Panc1 (cell line): Measurements from ENCODE around the gene OLFML2A. TPM values are rescaled to one million over a fixed set of nuclear protein-coding genes. Genes with fewer than 3 reads are reported as not detected.

ENCODE experiments used
- ATAC-seq: fragments of 200-7000 bp; cut with Tn5 transposase; 2 replicates; pipeline ENCODE4 v1.9.1; 2020; ENCODE audit warnings: mild to moderate bottlenecking, moderate library complexity
- BruUV-seq: library from RNA; stranded (reverse); fragments of 400-500 nt; replicated peaks from 2 replicates; lab custom pipeline; 2021; lab: Mats Ljungman, UMichigan
- CTCF ChIA-PET: fragments of 300-600 bp; sonication (Branson Sonifier 250); formaldehyde crosslinking; loops from one replicate; lab custom pipeline; 2022; ENCODE audit warnings: antibody characterized with exemption; lab: Charles Lee
- POLR2A ChIA-PET: fragments of 300-600 bp; sonication (Branson Sonifier 250); formaldehyde crosslinking; loops from one replicate; lab custom pipeline; 2022; ENCODE audit warnings: antibody characterized with exemption; lab: Charles Lee
- DNase-seq: peaks from one replicate; pipeline ENCODE4 v3.0.0-alpha.2; 2010; ENCODE audit warnings: low read depth, low spot score
- H3K27ac ChIP-seq: 2 replicates; pipeline ENCODE4 v1.5.1; 2011; ENCODE audit warnings: mild to moderate bottlenecking, low read length, inconsistent platforms
- H3K27me3 ChIP-seq: fragments of 200-500 bp; sonication (Bioruptor generic); 2 replicates; pipeline ENCODE4 v1.6.0; 2014; ENCODE audit warnings: low read length, inconsistent platforms; ENCODE audit not compliant: control insufficient read depth, insufficient read depth
- H3K36me3 ChIP-seq: fragments of 200-500 bp; sonication (Bioruptor generic); 2 replicates; pipeline ENCODE4 v1.5.1; 2014; ENCODE audit warnings: inconsistent platforms, mild to moderate bottlenecking, low read length, moderate library complexity; ENCODE audit not compliant: control insufficient read depth, insufficient read depth
- H3K4me1 ChIP-seq: 2 replicates; pipeline ENCODE4 v1.5.1; 2011; ENCODE audit warnings: inconsistent platforms, mild to moderate bottlenecking, low read length, moderate library complexity; ENCODE audit not compliant: control insufficient read depth, insufficient read depth
- H3K4me3 ChIP-seq, 2 experiments: 2 replicates each; pipeline ENCODE4 v1.5.1; 2011 to 2012; ENCODE audit warnings: low read depth in 2 of 2, low read length in 2 of 2, mild to moderate bottlenecking in 2 of 2, inconsistent platforms in 1 of 2, moderate library complexity in 1 of 2
- H3K9me3 ChIP-seq: fragments of 200-500 bp; sonication (Bioruptor generic); 2 replicates; pipeline ENCODE4 v1.5.1; 2014; ENCODE audit warnings: low read depth, mild to moderate bottlenecking, inconsistent platforms, low read length, moderate library complexity; ENCODE audit not compliant: control insufficient read depth, insufficient read depth
- POLR2AphosphoS5 ChIP-seq: IDR thresholded peaks from 2 replicates; pipeline ENCODE4 v1.6.1; 2012; ENCODE audit warnings: mild to moderate bottlenecking, low read depth, low read length, moderate library complexity
- SIN3A ChIP-seq: IDR thresholded peaks from 2 replicates; pipeline ENCODE4 v1.6.1; 2012; ENCODE audit warnings: low read depth, mild to moderate bottlenecking, low read length, moderate library complexity, borderline replicate concordance; ENCODE audit not compliant: insufficient read depth
- TCF7L2 ChIP-seq: IDR thresholded peaks from 2 replicates; pipeline ENCODE4 v1.6.1; 2011; ENCODE audit warnings: mild to moderate bottlenecking, low read depth, low read length, inconsistent platforms
- in situ Hi-C: cut with HindIII; loops from 2 replicates; pipeline ENCODE4 v1.10.0; 2016; ENCODE audit warnings: low sequenced_read_pairs, low pct_unique_long_range_greater_than_20kb
- intact Hi-C: fragments of 100-400 bp; cut with micrococcal nuclease; formaldehyde crosslinking; loops from one replicate; pipeline ENCODE4 v1.10.0; 2022; ENCODE audit not compliant: unreplicated experiment
- total RNA-seq: library from RNA; stranded (reverse); gene quantifications from one replicate; pipeline ENCODE4 v1.2.1, GENCODE V29; 2021; ENCODE audit not compliant: unreplicated experiment
- TF ChIP-seq, protein P1 (sequence below): fragments of 450-650 bp; IDR thresholded peaks from 2 replicates; pipeline ENCODE4 v1.5.1; 2017; ENCODE audit warnings: mild to moderate bottlenecking
- TF ChIP-seq, protein P2 (sequence below), 2 experiments: IDR thresholded peaks; 2 replicates each; pipeline ENCODE4 v1.6.1; 2011 to 2012; ENCODE audit warnings: low read depth in 2 of 2, control low read depth in 1 of 2, low read length in 1 of 2, mild to moderate bottlenecking in 1 of 2, moderate library complexity in 1 of 2; ENCODE audit not compliant: insufficient read depth in 1 of 2

OLFML2A gene
- total RNA-seq, 1 experiment from 2014 or later = 44.5 TPM

DNA sequence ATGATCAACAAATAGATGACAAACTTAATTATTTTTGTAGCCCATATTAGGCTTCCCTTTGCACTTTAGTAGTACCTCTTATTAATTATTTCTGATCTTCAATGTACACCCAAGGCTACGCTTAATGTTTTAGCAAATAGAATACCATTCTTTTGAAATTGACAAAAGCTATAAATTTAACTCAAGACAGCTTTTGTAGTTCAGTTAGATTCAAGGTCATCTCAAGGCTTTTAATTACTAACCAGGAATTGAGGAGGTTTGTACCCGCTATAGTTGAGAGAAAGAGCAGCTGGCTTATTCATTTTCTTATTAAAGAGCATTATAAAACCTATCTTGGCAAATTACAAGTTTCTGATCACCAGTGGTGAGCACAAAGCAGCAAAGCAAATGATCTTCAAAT lies 20.9 kb upstream of the OLFML2A start:
- ATAC-seq (no peak), DNase-seq (no peak)
- CTCF ChIA-PET = interaction anchor here (0.6 kb wide), 1 partner anchor 219 kb away, joined by 3 read pairs; no protein-coding TSS in a partner anchor
- Histone ChIP-seq H3K9me3 (no peaks in the 10 kb centered on the region), H3K4me1 (peaks cover 63% of the 10 kb centered on the region), H3K27me3 (no peaks in the 10 kb centered on the region), H3K4me3 (no peak overlapping the region), H3K27ac (no peak overlapping the region), H3K36me3 (no peaks in the 10 kb centered on the region)
- intact Hi-C loops = no loop called here
- POLR2A ChIA-PET = no interaction called here
- BruUV-seq = no TSS peak
- TF ChIP-seq, protein P1, sequence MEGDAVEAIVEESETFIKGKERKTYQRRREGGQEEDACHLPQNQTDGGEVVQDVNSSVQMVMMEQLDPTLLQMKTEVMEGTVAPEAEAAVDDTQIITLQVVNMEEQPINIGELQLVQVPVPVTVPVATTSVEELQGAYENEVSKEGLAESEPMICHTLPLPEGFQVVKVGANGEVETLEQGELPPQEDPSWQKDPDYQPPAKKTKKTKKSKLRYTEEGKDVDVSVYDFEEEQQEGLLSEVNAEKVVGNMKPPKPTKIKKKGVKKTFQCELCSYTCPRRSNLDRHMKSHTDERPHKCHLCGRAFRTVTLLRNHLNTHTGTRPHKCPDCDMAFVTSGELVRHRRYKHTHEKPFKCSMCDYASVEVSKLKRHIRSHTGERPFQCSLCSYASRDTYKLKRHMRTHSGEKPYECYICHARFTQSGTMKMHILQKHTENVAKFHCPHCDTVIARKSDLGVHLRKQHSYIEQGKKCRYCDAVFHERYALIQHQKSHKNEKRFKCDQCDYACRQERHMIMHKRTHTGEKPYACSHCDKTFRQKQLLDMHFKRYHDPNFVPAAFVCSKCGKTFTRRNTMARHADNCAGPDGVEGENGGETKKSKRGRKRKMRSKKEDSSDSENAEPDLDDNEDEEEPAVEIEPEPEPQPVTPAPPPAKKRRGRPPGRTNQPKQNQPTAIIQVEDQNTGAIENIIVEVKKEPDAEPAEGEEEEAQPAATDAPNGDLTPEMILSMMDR = no peak
- no peak for TF ChIP-seq TCF7L2
- TF ChIP-seq SIN3A = no peak
- no peak for TF ChIP-seq POLR2AphosphoS5
- TF ChIP-seq, protein P2, sequence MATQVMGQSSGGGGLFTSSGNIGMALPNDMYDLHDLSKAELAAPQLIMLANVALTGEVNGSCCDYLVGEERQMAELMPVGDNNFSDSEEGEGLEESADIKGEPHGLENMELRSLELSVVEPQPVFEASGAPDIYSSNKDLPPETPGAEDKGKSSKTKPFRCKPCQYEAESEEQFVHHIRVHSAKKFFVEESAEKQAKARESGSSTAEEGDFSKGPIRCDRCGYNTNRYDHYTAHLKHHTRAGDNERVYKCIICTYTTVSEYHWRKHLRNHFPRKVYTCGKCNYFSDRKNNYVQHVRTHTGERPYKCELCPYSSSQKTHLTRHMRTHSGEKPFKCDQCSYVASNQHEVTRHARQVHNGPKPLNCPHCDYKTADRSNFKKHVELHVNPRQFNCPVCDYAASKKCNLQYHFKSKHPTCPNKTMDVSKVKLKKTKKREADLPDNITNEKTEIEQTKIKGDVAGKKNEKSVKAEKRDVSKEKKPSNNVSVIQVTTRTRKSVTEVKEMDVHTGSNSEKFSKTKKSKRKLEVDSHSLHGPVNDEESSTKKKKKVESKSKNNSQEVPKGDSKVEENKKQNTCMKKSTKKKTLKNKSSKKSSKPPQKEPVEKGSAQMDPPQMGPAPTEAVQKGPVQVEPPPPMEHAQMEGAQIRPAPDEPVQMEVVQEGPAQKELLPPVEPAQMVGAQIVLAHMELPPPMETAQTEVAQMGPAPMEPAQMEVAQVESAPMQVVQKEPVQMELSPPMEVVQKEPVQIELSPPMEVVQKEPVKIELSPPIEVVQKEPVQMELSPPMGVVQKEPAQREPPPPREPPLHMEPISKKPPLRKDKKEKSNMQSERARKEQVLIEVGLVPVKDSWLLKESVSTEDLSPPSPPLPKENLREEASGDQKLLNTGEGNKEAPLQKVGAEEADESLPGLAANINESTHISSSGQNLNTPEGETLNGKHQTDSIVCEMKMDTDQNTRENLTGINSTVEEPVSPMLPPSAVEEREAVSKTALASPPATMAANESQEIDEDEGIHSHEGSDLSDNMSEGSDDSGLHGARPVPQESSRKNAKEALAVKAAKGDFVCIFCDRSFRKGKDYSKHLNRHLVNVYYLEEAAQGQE (IDR thresholded peaks at IDR 0.05; ENCODE audit: insufficient read depth in 1 of 2, low read depth in 2 of 2, low read length in 1 of 2) = no peak
- in situ Hi-C loops = no loop called here

DNA sequence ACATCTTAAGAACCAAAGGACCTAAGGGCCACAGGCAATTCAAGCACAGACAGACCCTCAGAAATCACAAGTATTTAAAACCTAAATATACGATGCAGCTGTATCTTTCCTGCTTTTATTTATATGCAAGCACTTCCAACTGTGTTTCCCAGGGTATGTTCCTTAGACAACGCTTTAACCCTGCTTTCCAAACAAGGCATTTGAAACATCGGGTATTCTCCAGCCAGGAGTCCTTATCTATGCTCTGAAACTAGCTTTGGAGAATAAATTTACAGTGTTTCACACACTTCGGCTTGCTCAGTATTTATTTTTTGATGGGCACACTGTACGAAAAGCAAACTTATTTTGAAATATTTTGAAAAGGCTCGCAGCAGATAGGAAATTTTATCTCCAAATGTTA lies 19.3 kb upstream of the OLFML2A start:
- H3K27me3 ChIP-seq = no peaks in the 10 kb centered on the region
- intact Hi-C loops = no loop called here
- DNase-seq = no peak
- H3K4me3 ChIP-seq = no peak overlapping the region
- H3K4me1 ChIP-seq = peaks cover 60% of the 10 kb centered on the region
- in situ Hi-C loops = no loop called here
- H3K36me3 ChIP-seq = no peaks in the 10 kb centered on the region
- ChIA-PET POLR2A (no interaction called here), CTCF (no interaction called here)
- ATAC-seq = no peak
- H3K27ac ChIP-seq = no peak overlapping the region; the same call in 1 of the 2 replicates
- TF ChIP-seq SIN3A (no peak), POLR2AphosphoS5 (no peak), TCF7L2 (no peak)
- TF ChIP-seq, protein P1 = no peak
- TF ChIP-seq, protein P2 (IDR thresholded peaks at IDR 0.05; ENCODE audit: insufficient read depth in 1 of 2, low read depth in 2 of 2, low read length in 1 of 2) = no peak
- no TSS peak for BruUV-seq
- H3K9me3 ChIP-seq = no peaks in the 10 kb centered on the region
